HTR-8/SVneo (cell line): ENCODE measurements around the gene COMP.
"Not testable (repeated sequence)": the region's sequence is repeated elsewhere in the genome, so short reads cannot be mapped to it uniquely, and the experiment has no call there.

Experiments
- DNase-seq: peaks from one replicate; pipeline ENCODE4 v3.0.0; 2011; ENCODE audit warnings: low spot score, mixed read lengths; ENCODE audit not compliant: insufficient read length
- FAIRE-seq: peaks from 2 replicates; lab custom pipeline; 2011; peaks lifted over from hg19 to GRCh38; lab: Jason Lieb, UNC

COMP gene

DNA sequence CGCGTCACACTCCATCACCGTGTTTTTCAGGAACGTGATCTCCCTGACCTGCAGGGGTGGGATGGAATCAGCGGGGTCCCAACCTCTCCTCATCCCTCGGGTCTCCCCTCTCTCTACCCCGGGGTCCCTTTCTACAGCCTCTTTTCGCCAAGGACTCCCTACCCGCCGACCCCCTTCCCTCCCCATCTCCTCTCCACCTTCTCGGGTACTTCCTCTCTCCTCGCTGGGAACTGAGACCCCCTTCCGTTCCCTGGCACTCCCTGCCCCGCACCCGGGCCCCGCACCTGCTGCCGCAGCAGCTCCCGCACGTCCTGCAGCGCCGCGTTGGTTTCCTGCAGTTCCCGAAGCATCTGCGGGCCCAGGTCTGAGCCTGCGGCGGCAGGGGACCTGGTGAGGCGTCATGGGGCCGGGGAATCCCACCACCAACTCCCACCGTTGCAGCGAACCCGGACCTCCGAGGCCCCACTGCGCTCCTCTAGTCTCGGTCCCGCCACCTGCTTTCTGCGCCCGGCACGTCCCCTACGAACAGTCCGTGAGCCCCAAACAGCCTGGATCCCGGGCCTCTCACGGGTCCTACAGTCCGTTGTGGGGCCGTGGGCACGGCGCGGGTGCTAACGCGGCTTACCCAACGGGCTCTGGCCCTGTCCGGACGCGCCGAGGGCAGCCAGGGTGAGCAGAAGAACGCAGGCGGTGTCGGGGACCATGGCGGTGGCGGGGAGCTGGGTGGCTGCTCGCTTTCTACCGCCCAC is at the start of gene COMP:
Gene COMP, minus strand, starts transcription at position 740 of the 749 bp plus-strand sequence. Its CDS starts 36 bp downstream, at position 704.
- no peak for DNase-seq
- FAIRE-seq: no peak

DNA sequence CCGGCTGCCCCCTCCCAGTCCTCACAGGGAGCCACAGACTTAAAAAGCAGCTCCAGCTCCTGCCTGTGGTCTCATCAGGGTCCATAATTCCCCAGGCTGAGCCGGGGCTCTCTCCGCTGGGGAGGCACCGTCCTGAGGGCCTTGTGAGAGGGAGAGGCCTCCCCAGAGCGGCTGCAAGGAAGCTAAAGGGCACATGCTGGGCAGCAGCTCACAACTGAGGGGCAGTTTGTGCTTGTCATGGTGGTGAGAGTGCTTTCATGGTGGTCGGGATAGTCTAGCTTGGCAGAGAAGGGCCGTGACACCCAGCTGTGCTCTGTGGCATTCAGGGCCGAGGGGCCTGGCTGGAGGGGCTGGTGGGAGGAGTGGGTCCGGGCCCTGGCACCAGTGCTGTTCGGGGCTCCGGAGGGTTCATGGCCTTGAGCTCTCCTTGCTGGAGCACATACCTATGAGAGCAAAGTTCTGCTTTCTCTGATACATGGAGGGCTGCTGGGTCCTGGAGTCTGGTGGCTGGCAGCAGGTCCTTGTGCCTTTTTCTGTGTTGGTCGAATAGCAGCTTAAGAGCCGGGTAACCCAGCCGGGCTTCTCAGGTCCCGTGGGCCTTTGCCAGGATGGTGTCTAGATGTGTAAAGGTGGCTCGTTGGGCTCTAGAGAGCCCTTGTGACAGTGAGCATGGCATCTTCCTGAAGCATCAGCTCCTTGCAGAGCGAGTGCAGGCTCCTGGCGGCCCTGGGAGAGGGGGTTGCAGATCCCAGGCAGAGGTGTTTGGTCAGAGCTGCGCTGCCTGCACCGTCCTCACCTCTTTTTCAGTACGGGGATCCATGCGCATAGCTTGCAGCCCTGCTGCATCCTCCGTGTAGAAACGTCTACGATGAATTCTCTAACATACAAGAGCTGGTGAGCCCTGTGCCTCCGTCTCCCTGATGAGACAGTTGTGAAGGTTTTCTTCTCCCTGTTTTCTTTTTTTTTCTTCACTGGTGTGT is 49.5 kb upstream of the COMP start:
- FAIRE-seq: no peak

DNA sequence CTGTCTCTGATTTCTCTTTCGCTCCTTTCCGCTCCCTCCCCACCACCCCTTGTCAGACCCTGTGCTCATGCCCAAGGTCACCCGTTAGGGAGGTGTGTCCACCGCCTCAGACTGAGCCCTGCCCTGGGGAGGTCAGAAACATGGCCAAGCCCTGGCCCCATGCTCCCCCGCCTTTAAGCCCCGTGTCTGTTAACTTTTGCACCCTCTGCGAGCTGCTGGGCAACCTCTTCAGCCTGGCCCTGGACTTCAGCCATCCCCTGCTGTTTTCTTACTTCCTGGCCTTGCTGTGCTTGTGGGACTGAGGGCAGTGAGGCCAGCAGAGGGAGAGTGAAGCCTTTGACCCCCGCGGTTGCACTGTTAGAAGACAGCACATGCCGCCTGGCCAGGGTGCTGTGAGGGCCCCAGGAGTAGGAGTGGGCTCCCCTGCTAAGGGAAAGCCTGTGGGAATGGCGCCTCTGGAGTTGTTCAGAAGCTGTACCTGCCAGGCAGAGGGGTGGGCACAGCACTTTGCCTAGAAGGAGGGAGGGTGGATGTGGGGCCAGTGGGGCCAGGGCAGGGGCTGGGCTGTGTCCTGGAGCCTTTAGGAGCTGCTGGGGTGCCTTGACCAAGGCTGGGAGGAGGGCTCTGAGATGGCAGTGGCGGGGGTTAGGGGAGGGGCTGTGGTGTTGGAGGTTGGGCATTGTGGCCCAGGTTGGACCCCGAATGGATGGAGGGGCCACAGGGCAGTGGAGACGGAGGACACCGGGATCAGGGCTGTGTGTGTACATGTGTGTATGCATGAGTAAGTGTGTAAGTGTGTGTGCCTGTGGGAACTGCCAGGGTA is 48.6 kb upstream of the COMP start:
- DNase-seq (no peak), FAIRE-seq (no peak)

More for the DNA sequence above, 49.5 kb upstream of the COMP start:
- DNase-seq: no peak

DNA sequence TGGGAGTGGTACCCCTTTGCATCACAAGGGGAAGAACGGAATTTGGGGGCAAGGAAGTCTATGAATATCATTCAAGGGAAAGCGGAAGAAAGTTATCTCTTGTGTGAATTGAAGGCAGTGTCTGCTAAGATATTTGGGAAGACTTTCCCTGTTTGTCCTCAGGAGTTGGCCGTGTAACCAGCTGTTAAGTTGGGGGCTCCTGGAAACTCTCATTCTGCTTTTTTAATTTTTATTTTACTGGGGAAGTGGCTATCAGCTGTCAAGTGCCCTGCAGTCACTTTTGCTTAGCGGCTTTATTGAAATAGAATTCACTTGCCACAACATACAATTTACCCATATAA is 43.5 kb upstream of the COMP start:
- no peak for FAIRE-seq

DNA sequence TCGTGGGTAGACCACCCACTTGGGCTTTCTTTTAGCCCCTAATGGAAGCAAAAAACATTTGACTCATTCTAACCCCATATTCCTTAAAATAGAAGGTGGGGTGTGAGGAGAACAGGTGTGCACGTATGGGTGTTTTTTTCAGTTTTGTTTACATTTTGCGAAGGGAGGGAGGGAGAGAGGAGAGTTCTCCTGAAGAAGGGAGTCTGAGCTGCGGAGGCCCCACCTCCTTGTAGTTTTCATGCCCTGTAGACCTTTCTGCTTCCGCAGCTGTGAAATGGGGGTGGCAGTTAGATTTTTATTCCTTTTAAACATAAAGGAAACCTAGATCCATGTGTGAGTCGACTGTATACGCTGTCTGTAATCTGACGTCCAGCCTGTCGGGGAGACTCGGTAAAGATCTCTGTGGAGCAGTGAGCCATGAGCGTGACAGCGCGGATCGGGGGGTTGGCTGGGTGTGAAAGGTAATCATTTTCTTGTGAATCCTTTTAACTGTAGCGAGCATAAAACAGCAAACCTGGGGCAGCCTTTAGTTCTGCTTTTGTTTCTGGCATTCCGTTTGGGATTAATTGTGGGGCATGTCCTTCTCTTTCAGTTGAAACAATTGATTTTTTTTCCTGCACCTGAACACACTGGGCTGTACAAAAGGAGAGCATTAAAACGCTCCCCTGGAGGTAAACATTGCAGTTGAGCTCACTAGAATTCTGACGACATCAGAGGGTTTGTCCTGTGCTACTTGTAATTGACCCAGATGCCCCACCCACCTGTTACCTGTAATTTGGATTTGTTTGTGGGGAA is 42.9 kb upstream of the COMP start:
- DNase-seq (no peak), FAIRE-seq (no peak)

More for the DNA sequence above, 43.5 kb upstream of the COMP start:
- no peak for DNase-seq

DNA sequence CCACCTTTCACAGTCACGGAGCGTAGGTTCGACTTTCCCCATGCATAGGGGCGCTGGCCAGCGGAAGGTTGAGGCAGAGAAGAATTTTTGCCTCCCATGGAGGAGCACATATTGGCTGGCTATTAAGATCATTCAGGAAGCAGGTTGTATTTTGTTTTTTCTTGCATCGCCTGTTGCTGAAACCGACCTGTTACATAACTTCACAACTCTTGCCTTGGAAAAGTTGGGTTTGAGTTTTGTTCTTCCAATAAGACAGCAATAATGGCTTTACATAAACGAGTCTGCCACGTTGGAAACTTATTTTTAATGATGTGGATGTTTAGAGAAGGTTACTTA is 42.0 kb upstream of the COMP start:
- DNase-seq (no peak), FAIRE-seq (no peak)

DNA sequence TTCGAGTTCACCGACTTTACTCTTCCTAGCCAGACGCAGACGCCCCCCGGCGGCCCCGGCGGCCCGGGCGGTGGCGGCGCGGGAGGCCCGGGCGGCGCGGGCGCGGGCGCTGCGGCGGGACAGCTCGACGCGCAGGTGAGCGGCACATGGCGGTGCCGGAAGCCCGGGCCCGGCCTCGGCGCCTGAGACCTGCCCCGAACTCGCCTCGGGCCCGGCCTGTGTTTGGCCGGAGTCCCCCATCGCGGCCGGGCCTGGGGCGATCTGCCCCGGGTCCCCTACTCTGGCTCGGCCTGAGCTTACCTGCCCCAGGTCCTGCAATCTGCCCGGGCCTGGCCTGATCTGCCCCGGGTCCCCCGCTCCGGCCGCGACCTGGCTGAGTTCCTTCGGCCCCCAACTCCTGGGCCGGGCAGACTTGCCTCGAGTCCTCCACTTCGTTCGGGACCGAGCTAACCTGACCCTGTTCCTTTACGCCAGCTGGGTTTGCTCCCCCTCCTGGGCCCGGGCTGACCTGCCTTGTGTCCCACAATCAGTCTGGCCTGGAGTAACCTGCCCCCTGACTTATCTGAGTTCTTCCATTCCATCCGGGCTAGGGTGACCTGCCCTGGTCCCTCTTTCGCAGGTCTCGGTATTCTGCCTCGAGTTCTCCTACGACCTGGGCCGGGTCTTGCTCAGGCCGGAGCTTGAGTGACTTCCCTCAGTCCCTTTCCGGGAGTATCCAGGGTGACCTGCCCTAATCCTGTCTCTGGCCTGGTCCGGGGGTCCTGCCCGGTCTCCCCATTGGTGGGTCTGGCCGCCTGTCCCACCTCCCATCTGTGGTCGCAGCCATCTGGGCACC is 41.4 kb upstream of the COMP start:
- DNase-seq: no peak
- FAIRE-seq: no peak

DNA sequence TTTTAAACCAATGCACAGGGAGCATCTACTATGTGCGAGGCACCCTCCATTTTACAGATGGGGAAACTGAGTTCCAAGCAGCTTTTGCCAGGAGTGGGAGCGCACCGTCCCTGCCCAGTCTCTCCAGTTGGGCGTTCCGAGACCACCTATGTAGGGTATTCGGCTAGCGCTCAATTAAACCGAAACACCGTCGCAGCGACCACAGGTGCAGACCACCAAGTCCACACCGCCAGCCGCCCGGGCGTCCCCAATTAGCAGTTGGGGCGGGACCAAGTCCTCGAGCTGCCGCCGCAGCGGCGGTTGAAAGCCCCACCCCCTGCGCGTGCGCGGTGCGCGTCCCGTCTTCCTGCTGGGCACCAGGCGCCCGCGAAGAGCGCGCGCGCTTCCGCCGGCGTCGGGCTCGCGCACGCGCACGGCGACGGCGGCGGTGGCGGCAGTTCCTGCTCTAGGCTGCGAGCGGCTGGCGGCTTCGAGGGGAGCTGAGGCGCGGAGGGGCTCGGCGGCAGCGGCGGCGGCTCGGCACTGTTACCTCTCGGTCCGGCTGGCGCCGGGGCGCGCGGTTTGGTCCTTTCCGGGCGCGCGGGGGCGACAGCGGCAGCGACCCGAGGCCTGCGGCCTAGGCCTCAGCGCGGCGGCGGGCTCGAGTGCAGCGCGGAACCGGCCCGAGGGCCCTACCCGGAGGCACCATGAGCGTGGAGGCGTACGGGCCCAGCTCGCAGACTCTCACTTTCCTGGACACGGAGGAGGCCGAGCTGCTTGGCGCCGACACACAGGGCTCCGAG is 40.6 kb upstream of the COMP start, which contains the start of gene UPF1:
Gene UPF1, plus strand, starts transcription at position 436 of the 782 bp plus-strand sequence. Its CDS starts 251 bp downstream, at position 687.
- DNase-seq (peak; percentile 97), FAIRE-seq (peak; percentile 51)

DNA sequence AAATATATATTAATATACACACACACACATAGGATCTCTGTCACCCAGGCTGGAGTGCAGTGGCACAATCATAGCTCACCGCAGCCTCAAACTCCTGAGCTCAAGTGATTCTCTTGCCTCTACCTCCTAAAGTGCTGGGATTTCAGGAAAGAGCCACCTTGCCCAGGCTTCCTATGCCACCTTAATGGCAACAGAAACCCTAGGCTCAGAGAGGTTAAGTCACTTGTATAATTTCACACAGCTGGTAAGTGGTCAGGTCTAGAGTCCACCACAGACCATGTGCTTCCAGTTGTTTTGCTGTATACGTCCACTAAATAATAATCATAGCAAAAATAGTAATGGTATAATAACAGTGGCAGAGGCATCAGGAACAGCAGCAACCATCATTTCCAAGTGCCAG is 39.4 kb upstream of the COMP start:
- no peak for DNase-seq
- FAIRE-seq: no peak

DNA sequence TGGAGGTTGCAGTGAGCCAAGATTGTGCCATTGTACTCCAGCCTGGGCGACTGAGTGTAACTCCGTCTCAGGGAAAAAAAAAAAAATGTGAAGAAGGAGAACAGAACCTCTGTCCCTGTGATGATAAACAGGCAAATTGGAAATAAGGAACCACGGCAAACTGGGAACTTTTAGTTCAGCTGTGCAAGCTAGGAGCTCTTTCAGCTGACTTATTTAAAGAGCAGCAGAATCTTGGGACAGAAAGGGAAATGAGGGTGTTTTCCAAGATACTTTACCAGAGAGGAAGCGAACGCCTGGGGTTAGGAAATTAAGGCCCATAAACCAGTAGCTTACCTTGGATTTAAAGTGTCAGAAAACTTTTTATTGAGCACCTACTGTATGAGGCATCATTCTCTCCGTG is 37.7 kb upstream of the COMP start:
- FAIRE-seq: no peak

DNA sequence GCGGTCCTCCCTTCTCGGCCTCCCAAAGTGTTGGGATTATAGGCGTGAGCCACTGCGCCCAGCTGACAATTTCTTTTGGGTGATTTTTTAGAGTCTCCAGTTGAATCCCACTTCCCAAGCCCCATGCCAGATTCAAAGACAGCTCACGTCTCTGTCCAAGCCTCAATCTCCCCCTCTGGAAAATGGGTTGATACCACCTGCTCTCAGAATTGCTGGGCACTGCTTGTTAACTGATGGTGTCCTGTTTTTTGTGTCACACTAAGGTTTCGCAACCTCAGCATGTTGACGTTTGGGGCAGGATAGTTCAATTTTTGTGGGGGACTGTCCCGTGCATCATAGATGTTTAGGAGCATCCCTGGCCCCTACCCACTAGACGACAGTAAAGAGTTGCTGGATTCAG is 26.5 kb upstream of the COMP start:
- FAIRE-seq (no peak), DNase-seq (no peak)

More for the DNA sequence above, 37.7 kb upstream of the COMP start:
- DNase-seq: no peak

DNA sequence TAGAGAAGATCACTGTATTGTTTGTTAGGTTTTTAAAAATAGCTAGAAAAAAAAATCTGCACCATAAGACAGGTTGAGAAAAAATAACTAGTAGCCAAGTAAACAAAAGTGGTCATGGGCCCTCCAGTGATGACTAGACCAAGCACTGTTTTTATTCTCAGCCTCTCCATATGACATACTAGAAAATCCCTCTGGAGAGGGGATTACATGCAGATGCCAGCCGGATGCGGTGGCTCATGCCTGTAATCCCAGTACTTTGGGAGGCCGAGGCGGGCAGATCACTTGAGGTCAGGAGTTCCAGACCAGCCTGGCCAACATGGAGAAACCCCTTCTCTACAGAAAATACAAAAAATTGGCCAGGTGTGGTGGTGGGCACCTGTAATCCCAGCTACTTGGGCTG is 25.5 kb upstream of the COMP start:
- not testable (repeated sequence) for FAIRE-seq, DNase-seq

DNA sequence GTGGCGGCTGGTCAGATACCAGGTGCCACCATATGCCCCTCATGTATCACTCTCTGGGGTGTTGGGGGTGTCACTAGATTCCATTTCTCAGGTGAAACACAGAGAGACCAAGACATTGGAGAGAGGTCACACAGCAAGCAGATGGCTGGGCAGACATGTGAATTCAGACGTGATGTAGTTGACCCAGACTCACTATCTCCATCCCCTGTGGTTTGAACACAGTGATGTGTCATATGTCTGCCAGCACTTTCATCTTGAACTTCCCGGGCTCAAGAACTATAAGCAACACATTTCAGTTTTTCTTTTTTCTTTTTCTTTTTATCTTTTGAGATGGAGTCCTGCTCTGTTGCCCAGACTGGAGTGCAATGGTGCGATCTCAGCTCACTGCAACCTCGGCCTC is 24.6 kb upstream of the COMP start:
- FAIRE-seq (no peak), DNase-seq (no peak)

DNA sequence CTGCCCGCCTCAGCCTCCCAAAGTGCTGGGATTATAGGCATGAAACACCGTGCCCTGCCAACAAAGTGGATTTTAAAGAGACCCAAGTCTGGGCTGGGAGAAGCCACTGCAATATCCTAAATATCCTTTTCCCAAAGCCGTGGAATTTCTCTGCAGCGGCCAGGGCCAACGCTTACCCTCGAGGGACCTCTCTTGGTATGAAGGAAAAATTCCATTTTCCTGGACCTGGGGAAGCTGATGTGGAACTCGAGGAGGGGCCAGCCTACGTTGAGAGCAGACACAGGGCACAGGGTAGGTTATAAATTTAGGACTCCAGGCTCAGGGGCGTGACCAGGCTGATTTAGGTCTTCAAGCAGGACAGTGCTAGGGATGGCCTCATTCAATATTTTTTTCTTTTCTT is 23.0 kb upstream of the COMP start:
- DNase-seq (no peak), FAIRE-seq (no peak)

DNA sequence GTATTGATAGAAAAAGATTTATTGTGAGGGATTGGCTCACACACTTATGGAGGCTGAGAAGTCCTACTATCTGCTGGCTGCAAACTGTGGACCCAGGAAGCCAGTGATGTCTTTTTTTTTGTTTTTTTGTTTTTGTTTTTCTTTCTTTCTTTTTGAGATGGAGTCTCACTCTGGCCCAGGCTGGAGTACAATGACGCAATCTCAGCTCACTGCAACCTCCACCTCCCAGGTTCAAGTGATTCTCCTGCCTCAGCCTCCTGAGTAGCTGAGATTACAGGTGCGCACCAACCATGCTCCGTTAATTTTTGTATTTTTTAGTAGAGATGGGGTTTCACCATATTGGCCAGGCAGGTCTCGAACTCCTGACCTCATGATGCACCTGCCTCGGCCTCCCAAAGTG is 20.5 kb upstream of the COMP start:
- not testable (repeated sequence) for FAIRE-seq, DNase-seq

DNA sequence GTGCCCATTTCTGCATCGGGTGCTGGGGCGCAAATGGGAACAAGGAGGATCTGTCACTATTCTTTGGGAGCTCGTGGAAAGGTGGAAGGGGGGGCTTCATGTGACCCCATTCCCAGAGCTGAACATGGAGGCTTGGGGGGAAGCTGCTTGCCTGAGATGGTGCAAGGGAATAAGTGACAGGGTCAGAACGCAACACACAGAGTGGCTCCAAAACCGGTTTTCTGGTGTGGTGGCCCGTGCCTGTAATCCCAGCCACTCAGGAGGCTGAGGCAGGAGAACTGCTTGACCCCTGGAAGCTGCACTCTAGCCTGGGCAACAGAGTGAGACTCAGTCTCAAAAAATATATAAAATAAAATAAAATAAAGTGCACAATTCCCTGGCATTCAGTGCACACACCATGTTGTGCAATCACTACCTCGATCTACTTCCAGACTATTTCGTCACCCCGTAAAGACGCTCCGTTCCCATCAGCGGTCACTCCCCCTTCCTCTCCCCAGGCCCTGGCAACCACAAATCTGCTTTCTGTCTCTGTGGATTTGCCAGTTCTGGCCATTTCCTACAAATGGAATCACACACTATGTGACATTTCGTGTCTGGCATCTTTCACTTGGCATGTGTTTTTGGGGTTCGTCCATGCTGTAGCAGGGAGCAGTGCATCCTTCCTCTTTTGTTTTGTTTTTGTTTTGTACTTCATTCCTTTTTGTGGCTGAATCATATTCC is 18.2 kb upstream of the COMP start:
- FAIRE-seq (no peak), DNase-seq (no peak)

DNA sequence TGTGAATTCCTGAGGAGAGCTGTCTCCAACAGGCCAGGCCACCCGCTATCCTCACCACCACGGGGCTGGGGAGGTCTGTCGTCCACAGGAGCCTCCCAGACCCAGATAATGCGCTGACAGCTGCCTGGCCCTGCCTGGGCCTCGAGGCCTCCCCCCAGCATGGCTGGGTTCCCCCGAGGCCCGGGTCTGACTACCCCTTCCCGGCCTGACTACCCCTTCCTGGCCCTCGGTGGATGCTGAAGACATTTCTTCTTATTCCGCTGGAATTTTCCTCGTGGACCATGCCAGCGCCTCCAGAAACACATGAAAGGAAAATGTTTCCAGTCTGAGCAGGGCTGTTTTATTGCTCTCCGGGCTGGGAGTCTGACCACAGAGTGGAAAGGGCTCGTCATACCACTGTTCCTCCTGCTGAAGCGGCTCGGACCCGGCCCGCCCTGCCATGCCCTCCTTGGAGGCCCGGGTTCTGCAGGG is 16.8 kb upstream of the COMP start:
- FAIRE-seq: no peak

More for the DNA sequence above, 16.8 kb upstream of the COMP start:
- DNase-seq: no peak
